HEK293 (cell line): ENCODE measurements around the gene TRIP10.

Source experiments
- KLF16 ChIP-seq: fragments of 450-650 bp; formaldehyde crosslinking; IDR thresholded peaks from 2 replicates; pipeline ENCODE4 v1.5.1; 2017; ENCODE audit warnings: missing biosample characterization, missing genetic modification characterization
- KLF8 ChIP-seq: fragments of 450-650 bp; formaldehyde crosslinking; IDR thresholded peaks from 2 replicates; pipeline ENCODE4 v1.5.1; 2016; ENCODE audit warnings: missing biosample characterization, missing genetic modification characterization
- KLF9 ChIP-seq: fragments of 450-650 bp; formaldehyde crosslinking; IDR thresholded peaks from 2 replicates; pipeline ENCODE4 v1.5.1; 2016; ENCODE audit warnings: missing biosample characterization, missing genetic modification characterization, low read depth
- PRDM4 ChIP-seq: fragments of 450-650 bp; formaldehyde crosslinking; IDR thresholded peaks from 2 replicates; pipeline ENCODE4 v1.5.1; 2017; ENCODE audit warnings: missing biosample characterization, missing genetic modification characterization
- SP2 ChIP-seq: fragments of 450-650 bp; formaldehyde crosslinking; IDR thresholded peaks from 2 replicates; pipeline ENCODE4 v1.5.1; 2016; ENCODE audit warnings: missing biosample characterization, missing genetic modification characterization
- TCF7L2 ChIP-seq: IDR thresholded peaks from 2 replicates; pipeline ENCODE4 v1.6.1; 2011; ENCODE audit warnings: low read depth, mild to moderate bottlenecking, inconsistent platforms, low read length, moderate library complexity, borderline replicate concordance
- TRIM28 ChIP-seq: IDR thresholded peaks from 2 replicates; pipeline ENCODE4 v1.6.1; 2011; ENCODE audit warnings: low read length, control low read depth, borderline replicate concordance
- YY2 ChIP-seq: fragments of 450-650 bp; formaldehyde crosslinking; IDR thresholded peaks from 2 replicates; pipeline ENCODE4 v1.5.1; 2016; ENCODE audit warnings: missing biosample characterization, missing genetic modification characterization
- ZBTB48 ChIP-seq: fragments of 450-650 bp; formaldehyde crosslinking; IDR thresholded peaks from 2 replicates; pipeline ENCODE4 v1.5.1; 2016; ENCODE audit warnings: missing biosample characterization, missing genetic modification characterization
- ZBTB8A ChIP-seq: fragments of 450-650 bp; formaldehyde crosslinking; IDR thresholded peaks from 2 replicates; pipeline ENCODE4 v1.5.1; 2016; ENCODE audit warnings: missing biosample characterization, missing genetic modification characterization
- ZFHX2 ChIP-seq: fragments of 450-650 bp; formaldehyde crosslinking; conservative IDR thresholded peaks from 2 replicates; pipeline ENCODE4 v1.5.1; 2016; ENCODE audit warnings: missing biosample characterization, missing genetic modification characterization
- ZFP37 ChIP-seq: fragments of 450-650 bp; formaldehyde crosslinking; IDR thresholded peaks from 2 replicates; pipeline ENCODE4 v1.5.1; 2016; ENCODE audit warnings: missing biosample characterization, missing genetic modification characterization
- ZIC2 ChIP-seq: fragments of 450-650 bp; formaldehyde crosslinking; IDR thresholded peaks from 2 replicates; pipeline ENCODE4 v1.5.1; 2016; ENCODE audit warnings: missing biosample characterization, missing genetic modification characterization
- ZNF19 ChIP-seq: fragments of 450-650 bp; formaldehyde crosslinking; IDR thresholded peaks from 2 replicates; pipeline ENCODE4; 2016; ENCODE audit warnings: missing biosample characterization, missing genetic modification characterization, low read depth
- ZNF223 ChIP-seq: fragments of 450-650 bp; formaldehyde crosslinking; IDR thresholded peaks from 2 replicates; pipeline ENCODE4 v1.5.1; 2016; ENCODE audit warnings: missing biosample characterization, missing genetic modification characterization
- ZNF24 ChIP-seq: fragments of 450-650 bp; formaldehyde crosslinking; IDR thresholded peaks from 2 replicates; pipeline ENCODE4 v1.5.1; 2016; ENCODE audit warnings: missing biosample characterization, missing genetic modification characterization
- ZNF324 ChIP-seq: fragments of 450-650 bp; formaldehyde crosslinking; IDR thresholded peaks from 2 replicates; pipeline ENCODE4 v1.5.1; 2016; ENCODE audit warnings: missing biosample characterization, missing genetic modification characterization
- ZNF394 ChIP-seq: fragments of 450-650 bp; formaldehyde crosslinking; IDR thresholded peaks from 2 replicates; pipeline ENCODE4 v1.5.1; 2016; ENCODE audit warnings: missing biosample characterization, missing genetic modification characterization, mild to moderate bottlenecking, moderate library complexity, borderline replicate concordance
- ZNF423 ChIP-seq: fragments of 450-650 bp; formaldehyde crosslinking; IDR thresholded peaks from 2 replicates; pipeline ENCODE4 v1.5.1; 2016; ENCODE audit warnings: missing biosample characterization, missing genetic modification characterization
- ZNF544 ChIP-seq: fragments of 450-650 bp; formaldehyde crosslinking; IDR thresholded peaks from 2 replicates; pipeline ENCODE4 v1.5.0; 2017; ENCODE audit warnings: missing biosample characterization, missing genetic modification characterization
- ZNF692 ChIP-seq: fragments of 450-650 bp; formaldehyde crosslinking; IDR thresholded peaks from 2 replicates; pipeline ENCODE4 v1.5.1; 2016; ENCODE audit warnings: missing biosample characterization, missing genetic modification characterization
- ZNF76 ChIP-seq: fragments of 450-650 bp; formaldehyde crosslinking; IDR thresholded peaks from 2 replicates; pipeline ENCODE4; 2016; ENCODE audit warnings: low read depth, missing biosample characterization, missing genetic modification characterization, borderline replicate concordance
- ZNF791 ChIP-seq: fragments of 450-650 bp; formaldehyde crosslinking; IDR thresholded peaks from 2 replicates; pipeline ENCODE4 v1.5.1; 2016; ENCODE audit warnings: missing biosample characterization, missing genetic modification characterization
- ZNF837 ChIP-seq: fragments of 450-650 bp; formaldehyde crosslinking; IDR thresholded peaks from 2 replicates; pipeline ENCODE4 v1.5.1; 2016; ENCODE audit warnings: missing biosample characterization, missing genetic modification characterization
- ZSCAN23 ChIP-seq: fragments of 450-650 bp; formaldehyde crosslinking; IDR thresholded peaks from 2 replicates; pipeline ENCODE4 v1.5.1; 2016; ENCODE audit warnings: missing biosample characterization, missing genetic modification characterization
- TF ChIP-seq, protein P1 (sequence below): fragments of 450-650 bp; formaldehyde crosslinking; optimal IDR thresholded peaks from 2 replicates; pipeline ENCODE3; 2016; ENCODE audit warnings: missing biosample characterization, mild to moderate bottlenecking, missing genetic modification characterization
- TF ChIP-seq, protein P2 (sequence below): IDR thresholded peaks from 2 replicates; pipeline ENCODE4 v1.6.1; 2011; ENCODE audit warnings: mild to moderate bottlenecking, low read depth, low read length, borderline replicate concordance
- TF ChIP-seq, protein P3 (sequence below): fragments of 450-650 bp; formaldehyde crosslinking; IDR thresholded peaks from 2 replicates; pipeline ENCODE4 v1.5.1; 2016; ENCODE audit warnings: missing biosample characterization, missing genetic modification characterization
- TF ChIP-seq, protein P4 (sequence below): sonication (generic); formaldehyde crosslinking; IDR thresholded peaks from 2 replicates; pipeline ENCODE4 v1.8.1; 2022; ENCODE audit warnings: mild to moderate bottlenecking, moderate library complexity, missing genetic modification reagents
- TF ChIP-seq, protein P5 (sequence below): fragments of 450-650 bp; formaldehyde crosslinking; IDR thresholded peaks from 2 replicates; pipeline ENCODE4 v1.5.1; 2016; ENCODE audit warnings: missing biosample characterization, missing genetic modification characterization

TRIP10 gene

GRCh38 chr19:6737284-6737872 is 2.1 kb upstream of the TRIP10 start, which contains the start of gene GPR108 (continued):
- no peak; the same call in 1 of the 2 replicates for TF ChIP-seq ZFHX2 (tag by site-specific recombination)
- no peak for TF ChIP-seq ZNF544
- TF ChIP-seq TCF7L2, result peak; percentile 72; the same call in 1 of the 2 replicates
- TF ChIP-seq KLF16 (tag by site-specific recombination), result peak; percentile 96
- no peak for TF ChIP-seq ZNF791
- TF ChIP-seq ZNF692 (tag by site-specific recombination), result peak; percentile 98
- TF ChIP-seq YY2 (tag by site-specific recombination), result peak; percentile 86
- peak; percentile 50; the same call in 1 of the 2 replicates for TF ChIP-seq PRDM4 (tag by site-specific recombination)
- TF ChIP-seq, protein P1, sequence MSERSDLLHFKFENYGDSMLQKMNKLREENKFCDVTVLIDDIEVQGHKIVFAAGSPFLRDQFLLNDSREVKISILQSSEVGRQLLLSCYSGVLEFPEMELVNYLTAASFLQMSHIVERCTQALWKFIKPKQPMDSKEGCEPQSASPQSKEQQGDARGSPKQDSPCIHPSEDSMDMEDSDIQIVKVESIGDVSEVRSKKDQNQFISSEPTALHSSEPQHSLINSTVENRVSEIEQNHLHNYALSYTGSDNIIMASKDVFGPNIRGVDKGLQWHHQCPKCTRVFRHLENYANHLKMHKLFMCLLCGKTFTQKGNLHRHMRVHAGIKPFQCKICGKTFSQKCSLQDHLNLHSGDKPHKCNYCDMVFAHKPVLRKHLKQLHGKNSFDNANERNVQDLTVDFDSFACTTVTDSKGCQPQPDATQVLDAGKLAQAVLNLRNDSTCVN (tag by site-specific recombination), result peak; percentile 51
- TF ChIP-seq, protein P2, sequence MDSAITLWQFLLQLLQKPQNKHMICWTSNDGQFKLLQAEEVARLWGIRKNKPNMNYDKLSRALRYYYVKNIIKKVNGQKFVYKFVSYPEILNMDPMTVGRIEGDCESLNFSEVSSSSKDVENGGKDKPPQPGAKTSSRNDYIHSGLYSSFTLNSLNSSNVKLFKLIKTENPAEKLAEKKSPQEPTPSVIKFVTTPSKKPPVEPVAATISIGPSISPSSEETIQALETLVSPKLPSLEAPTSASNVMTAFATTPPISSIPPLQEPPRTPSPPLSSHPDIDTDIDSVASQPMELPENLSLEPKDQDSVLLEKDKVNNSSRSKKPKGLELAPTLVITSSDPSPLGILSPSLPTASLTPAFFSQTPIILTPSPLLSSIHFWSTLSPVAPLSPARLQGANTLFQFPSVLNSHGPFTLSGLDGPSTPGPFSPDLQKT, result peak; percentile 98
- peak; percentile 64 for TF ChIP-seq KLF9 (tag by site-specific recombination)
- peak; percentile 63 for TF ChIP-seq ZNF76 (tag by site-specific recombination)
- TF ChIP-seq, protein P3, sequence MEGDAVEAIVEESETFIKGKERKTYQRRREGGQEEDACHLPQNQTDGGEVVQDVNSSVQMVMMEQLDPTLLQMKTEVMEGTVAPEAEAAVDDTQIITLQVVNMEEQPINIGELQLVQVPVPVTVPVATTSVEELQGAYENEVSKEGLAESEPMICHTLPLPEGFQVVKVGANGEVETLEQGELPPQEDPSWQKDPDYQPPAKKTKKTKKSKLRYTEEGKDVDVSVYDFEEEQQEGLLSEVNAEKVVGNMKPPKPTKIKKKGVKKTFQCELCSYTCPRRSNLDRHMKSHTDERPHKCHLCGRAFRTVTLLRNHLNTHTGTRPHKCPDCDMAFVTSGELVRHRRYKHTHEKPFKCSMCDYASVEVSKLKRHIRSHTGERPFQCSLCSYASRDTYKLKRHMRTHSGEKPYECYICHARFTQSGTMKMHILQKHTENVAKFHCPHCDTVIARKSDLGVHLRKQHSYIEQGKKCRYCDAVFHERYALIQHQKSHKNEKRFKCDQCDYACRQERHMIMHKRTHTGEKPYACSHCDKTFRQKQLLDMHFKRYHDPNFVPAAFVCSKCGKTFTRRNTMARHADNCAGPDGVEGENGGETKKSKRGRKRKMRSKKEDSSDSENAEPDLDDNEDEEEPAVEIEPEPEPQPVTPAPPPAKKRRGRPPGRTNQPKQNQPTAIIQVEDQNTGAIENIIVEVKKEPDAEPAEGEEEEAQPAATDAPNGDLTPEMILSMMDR (tag by site-specific recombination), result 0 out of 2 replicates have a peak, but pooled peaks have one; percentile 6
- TF ChIP-seq TRIM28, result no peak
- peak; percentile 24; the same call in 1 of the 2 replicates for TF ChIP-seq ZNF423 (tag by site-specific recombination)
- peak; percentile 89 for TF ChIP-seq ZSCAN23 (tag by site-specific recombination)
- peak; percentile 57; the same call in 1 of the 2 replicates for TF ChIP-seq ZNF394 (tag by site-specific recombination)
- TF ChIP-seq ZNF837 (tag by site-specific recombination), result no peak; the same call in 1 of the 2 replicates
- TF ChIP-seq ZFP37, result peak; percentile 60
- TF ChIP-seq, protein P4, sequence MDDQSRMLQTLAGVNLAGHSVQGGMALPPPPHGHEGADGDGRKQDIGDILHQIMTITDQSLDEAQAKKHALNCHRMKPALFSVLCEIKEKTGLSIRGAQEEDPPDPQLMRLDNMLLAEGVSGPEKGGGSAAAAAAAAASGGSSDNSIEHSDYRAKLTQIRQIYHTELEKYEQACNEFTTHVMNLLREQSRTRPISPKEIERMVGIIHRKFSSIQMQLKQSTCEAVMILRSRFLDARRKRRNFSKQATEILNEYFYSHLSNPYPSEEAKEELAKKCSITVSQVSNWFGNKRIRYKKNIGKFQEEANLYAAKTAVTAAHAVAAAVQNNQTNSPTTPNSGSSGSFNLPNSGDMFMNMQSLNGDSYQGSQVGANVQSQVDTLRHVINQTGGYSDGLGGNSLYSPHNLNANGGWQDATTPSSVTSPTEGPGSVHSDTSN (CRISPR knock-in tag), result peak; percentile 95
- TF ChIP-seq ZNF223, result peak; percentile 21; the same call in 1 of the 2 replicates
- peak; percentile 23; the same call in 1 of the 2 replicates for TF ChIP-seq ZBTB48 (tag by site-specific recombination)
- TF ChIP-seq, protein P5, sequence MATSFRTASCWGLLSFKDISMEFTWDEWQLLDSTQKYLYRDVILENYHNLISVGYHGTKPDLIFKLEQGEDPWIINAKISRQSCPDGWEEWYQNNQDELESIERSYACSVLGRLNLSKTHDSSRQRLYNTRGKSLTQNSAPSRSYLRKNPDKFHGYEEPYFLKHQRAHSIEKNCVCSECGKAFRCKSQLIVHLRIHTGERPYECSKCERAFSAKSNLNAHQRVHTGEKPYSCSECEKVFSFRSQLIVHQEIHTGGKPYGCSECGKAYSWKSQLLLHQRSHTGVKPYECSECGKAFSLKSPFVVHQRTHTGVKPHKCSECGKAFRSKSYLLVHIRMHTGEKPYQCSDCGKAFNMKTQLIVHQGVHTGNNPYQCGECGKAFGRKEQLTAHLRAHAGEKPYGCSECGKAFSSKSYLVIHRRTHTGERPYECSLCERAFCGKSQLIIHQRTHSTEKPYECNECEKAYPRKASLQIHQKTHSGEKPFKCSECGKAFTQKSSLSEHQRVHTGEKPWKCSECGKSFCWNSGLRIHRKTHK (tag by site-specific recombination), result no peak
- no peak for TF ChIP-seq ZNF19 (tag by site-specific recombination)
- TF ChIP-seq KLF8, result peak; percentile 89
- 0 out of 2 replicates have a peak, but pooled peaks have one; percentile 34 for TF ChIP-seq ZBTB8A
- peak; percentile 74; the same call in 1 of the 2 replicates for TF ChIP-seq ZNF24 (tag by site-specific recombination)
- TF ChIP-seq ZIC2 (tag by site-specific recombination), result peak; percentile 73
- TF ChIP-seq SP2 (tag by site-specific recombination), result peak; percentile 100
- TF ChIP-seq ZNF324 (tag by site-specific recombination), result peak; percentile 98
